Prostate gland (tissue), 2 donors: ENCODE results near the gene CYP1A1.

Experiments
- POLR2A ChIP-seq: fragments of 450-650 bp; IDR thresholded peaks from one replicate; pipeline ENCODE4 v1.6.1; 2016; ENCODE audit warnings: antibody characterized with exemption, mild to moderate bottlenecking
- POLR2AphosphoS5 ChIP-seq: sonication (generic); formaldehyde crosslinking; IDR thresholded peaks from one replicate; pipeline ENCODE4 v1.6.1; 2017; ENCODE audit warnings: antibody characterized with exemption
- TF ChIP-seq, protein P1 (sequence below), 4 experiments: fragments of 200-600 bp in 2 of 4; fragments of 450-650 bp in 2 of 4; sonication (generic) in 2 of 4; IDR thresholded peaks; 1 replicate in 3 of 4; 2 replicates in 1 of 4; pipeline ENCODE4 v1.5.1; 2016 to 2019; ENCODE audit warnings: antibody characterized with exemption in 4 of 4, mild to moderate bottlenecking in 2 of 4, moderate library complexity in 2 of 4

DNA sequence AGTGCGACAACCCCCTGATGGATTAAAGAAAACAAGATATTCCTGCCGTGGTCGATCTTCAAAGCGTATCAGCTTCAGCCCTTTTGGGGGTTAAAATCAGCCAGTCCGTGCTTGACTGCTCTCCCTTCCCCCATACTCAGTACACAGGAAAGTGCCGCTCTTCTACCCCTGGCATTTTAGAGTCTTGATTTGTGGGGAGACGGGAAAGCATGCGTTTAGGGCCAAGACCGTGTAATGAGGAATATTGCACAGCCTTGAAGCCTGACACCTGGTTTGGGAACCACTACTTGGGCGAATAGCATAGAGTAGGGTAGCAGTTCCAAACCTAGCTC lies 29.0 kb downstream of the CYP1A1 start:
- no peak for TF ChIP-seq POLR2A
- TF ChIP-seq POLR2AphosphoS5, result no peak
- TF ChIP-seq, protein P1, sequence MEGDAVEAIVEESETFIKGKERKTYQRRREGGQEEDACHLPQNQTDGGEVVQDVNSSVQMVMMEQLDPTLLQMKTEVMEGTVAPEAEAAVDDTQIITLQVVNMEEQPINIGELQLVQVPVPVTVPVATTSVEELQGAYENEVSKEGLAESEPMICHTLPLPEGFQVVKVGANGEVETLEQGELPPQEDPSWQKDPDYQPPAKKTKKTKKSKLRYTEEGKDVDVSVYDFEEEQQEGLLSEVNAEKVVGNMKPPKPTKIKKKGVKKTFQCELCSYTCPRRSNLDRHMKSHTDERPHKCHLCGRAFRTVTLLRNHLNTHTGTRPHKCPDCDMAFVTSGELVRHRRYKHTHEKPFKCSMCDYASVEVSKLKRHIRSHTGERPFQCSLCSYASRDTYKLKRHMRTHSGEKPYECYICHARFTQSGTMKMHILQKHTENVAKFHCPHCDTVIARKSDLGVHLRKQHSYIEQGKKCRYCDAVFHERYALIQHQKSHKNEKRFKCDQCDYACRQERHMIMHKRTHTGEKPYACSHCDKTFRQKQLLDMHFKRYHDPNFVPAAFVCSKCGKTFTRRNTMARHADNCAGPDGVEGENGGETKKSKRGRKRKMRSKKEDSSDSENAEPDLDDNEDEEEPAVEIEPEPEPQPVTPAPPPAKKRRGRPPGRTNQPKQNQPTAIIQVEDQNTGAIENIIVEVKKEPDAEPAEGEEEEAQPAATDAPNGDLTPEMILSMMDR (IDR thresholded peaks at IDR 0.05), result no peak
